Body of pancreas (tissue), 4 donors: ENCODE measurements around the gene KLF16. TPM values are rescaled to one million over a fixed set of nuclear protein-coding genes. Genes with fewer than 3 reads are reported as not detected.

Source experiments
- ATAC-seq: fragments of 150-250 bp; one replicate; pipeline ENCODE4 v1.9.1; 2016
- DNase-seq, 4 donors: peaks; one replicate each; pipeline ENCODE4 v3.0.0-alpha.2; 2019
- H3K27ac ChIP-seq, 4 donors: fragments of 200-600 bp; sonication (generic); 1 replicate in 3 of 4; 2 replicates in 1 of 4; pipeline versions ENCODE4 v1.5.1 to v1.6.1; 2016 to 2019; ENCODE audit warnings: mild to moderate bottlenecking in 1 of 4, mixed read lengths in 1 of 4, moderate library complexity in 1 of 4
- H3K27me3 ChIP-seq, 2 donors: fragments of 200-600 bp; sonication (generic); one replicate each; pipeline ENCODE4 v1.6.0; 2016; ENCODE audit warnings: mild to moderate bottlenecking in 1 of 2
- H3K36me3 ChIP-seq, 2 donors: fragments of 200-600 bp; sonication (generic); replicated peaks in 1 of 2; 2 replicates each; pipeline ENCODE4 v1.5.1; 2016; ENCODE audit warnings: low read depth in 2 of 2; ENCODE audit not compliant: insufficient read depth in 1 of 2
- H3K4me1 ChIP-seq: fragments of 200-600 bp; sonication (generic); one replicate; pipeline ENCODE4 v1.6.0; 2016
- H3K4me3 ChIP-seq, 2 donors: fragments of 200-600 bp; sonication (generic); 1 replicate in 1 of 2; 2 replicates in 1 of 2; pipeline ENCODE4 v1.5.1; 2016 to 2019
- H3K9me3 ChIP-seq, 3 donors: fragments of 200-600 bp; sonication (generic); 1 replicate in 2 of 3; 2 replicates in 1 of 3; pipeline ENCODE4 v1.5.1; 2016
- POLR2A ChIP-seq, 3 donors: fragments of 450-650 bp; IDR thresholded peaks; one replicate each; pipeline ENCODE4 v1.6.1; 2016; ENCODE audit warnings: antibody characterized with exemption in 3 of 3, mild to moderate bottlenecking in 2 of 3
- WGBS, 2 donors: methylation state at CpG; one replicate each; pipeline ENCODE4 v1.1.5; 2017; 5-methylcytosine and 5-hydroxymethylcytosine counted together
- intact Hi-C: fragments of 100-400 bp; cut with DNase I; formaldehyde crosslinking; loops from one replicate; pipeline ENCODE4 v1.15.1; 2023
- total RNA-seq, 2 donors: library from RNA; depleted of rRNA; stranded (reverse); fragments of >200 nt; gene quantifications; one replicate each; pipeline ENCODE4 v1.1.0, GENCODE V29; 2016
- TF ChIP-seq, protein P1 (sequence below), 7 experiments: fragments of 450-650 bp in 4 of 7; fragments of 200-600 bp in 3 of 7; sonication (generic) in 3 of 7; IDR thresholded peaks; one replicate each; pipeline ENCODE4 v1.5.1; 2016 to 2019; ENCODE audit warnings: antibody characterized with exemption in 7 of 7

Gene KLF16
- total RNA-seq, 2 donors from 2014 or later = 2.3 to 3.6 TPM

DNA sequence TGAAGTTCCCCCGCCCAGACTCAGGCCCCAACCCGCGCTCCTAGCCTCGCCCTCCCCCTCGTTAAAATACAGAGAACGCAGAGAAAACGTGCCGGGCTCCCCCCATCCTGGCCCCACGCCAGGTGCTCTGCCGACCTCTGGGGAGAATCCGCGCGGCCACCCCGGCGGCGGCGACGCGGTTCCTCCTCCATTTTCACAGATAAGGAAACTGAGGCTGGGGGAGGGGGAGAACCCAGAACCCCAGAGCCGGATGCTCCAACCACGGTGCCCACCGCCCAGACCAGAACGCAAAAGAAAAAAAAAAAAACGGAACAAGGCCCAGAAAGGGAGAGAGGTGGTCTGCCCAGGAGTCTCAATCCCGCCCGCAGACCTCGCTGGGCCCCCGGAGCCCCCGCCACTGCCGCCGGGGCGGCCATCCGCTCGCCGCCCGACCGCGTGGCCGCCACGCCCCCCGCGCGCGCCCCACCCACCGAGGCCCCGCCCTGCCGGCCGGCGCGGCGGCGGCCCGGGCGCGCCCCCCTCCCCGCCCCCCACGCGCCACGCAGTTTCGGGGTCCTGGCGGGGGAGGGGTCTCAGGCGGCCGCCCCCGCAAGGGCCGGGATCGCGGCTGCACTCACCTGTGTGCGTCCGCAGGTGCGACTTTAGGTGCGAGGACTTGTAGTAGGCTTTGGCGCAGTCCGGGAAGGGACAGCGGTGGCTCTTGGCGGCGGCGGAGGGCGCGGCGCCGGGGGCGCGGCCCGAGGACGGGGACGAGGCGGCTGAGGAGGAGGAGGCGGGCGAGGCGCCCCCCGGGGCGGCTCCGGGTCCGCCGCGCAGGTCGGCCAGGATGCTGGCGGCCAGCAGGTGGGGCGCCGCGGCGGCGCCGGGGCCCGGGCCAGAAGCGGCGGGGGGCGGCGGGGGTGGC is 703 bp downstream of the KLF16 start:
- H3K36me3 ChIP-seq = no peaks in the 10 kb centered on the region
- H3K27me3 ChIP-seq = no peaks in the 10 kb centered on the region
- ATAC-seq (peak; percentile 3), DNase-seq (peak in 2 of 4 donors; percentile 40 to 45)
- H3K27ac ChIP-seq = peak overlapping the region in 3 of 4 donors; percentile 48 to 80 (median 57)
- H3K4me1 ChIP-seq = peaks cover 54% of the 10 kb centered on the region
- WGBS, 2 donors = 1% methylated on average over 27 to 43 of the region's 109 CpGs
- no peak for TF ChIP-seq POLR2A (IDR thresholded peaks at IDR 0.05)
- TF ChIP-seq, protein P1, sequence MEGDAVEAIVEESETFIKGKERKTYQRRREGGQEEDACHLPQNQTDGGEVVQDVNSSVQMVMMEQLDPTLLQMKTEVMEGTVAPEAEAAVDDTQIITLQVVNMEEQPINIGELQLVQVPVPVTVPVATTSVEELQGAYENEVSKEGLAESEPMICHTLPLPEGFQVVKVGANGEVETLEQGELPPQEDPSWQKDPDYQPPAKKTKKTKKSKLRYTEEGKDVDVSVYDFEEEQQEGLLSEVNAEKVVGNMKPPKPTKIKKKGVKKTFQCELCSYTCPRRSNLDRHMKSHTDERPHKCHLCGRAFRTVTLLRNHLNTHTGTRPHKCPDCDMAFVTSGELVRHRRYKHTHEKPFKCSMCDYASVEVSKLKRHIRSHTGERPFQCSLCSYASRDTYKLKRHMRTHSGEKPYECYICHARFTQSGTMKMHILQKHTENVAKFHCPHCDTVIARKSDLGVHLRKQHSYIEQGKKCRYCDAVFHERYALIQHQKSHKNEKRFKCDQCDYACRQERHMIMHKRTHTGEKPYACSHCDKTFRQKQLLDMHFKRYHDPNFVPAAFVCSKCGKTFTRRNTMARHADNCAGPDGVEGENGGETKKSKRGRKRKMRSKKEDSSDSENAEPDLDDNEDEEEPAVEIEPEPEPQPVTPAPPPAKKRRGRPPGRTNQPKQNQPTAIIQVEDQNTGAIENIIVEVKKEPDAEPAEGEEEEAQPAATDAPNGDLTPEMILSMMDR (IDR thresholded peaks at IDR 0.05) = peak in 1 of 7 experiments; percentile 2
- H3K4me3 ChIP-seq = peak overlapping the region in 1 of 2 donors; percentile 42
- intact Hi-C loops = no loop called here
- no peaks in the 10 kb centered on the region for H3K9me3 ChIP-seq

DNA sequence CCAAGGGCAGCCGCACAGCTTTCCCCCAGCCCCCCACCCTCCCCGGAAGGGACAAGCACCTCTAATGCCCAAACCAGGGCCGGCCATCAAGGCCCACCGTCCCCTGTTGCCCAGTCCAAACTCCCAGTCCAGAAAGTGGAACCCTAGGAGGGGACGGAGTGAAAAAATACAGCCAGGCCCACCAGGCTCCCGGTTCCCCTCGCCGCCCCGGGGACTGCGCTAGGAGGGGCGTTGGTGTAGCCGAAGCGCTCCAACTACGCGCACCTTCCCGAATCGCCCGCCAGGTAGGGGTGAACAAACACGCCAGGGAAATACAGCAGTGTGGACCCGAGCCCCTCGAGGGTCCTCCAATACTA is 1.3 kb downstream of the KLF16 start:
- peak overlapping the region in 1 of 2 donors; percentile 42 for H3K4me3 ChIP-seq
- peaks cover 60% of the 10 kb centered on the region for H3K4me1 ChIP-seq
- no peak for ATAC-seq
- TF ChIP-seq POLR2A (IDR thresholded peaks at IDR 0.05) = no peak
- TF ChIP-seq, protein P1 (IDR thresholded peaks at IDR 0.05) = no peak
- WGBS, 2 donors = 8 to 20% methylated on average over 11 to 13 of the region's 21 CpGs
- DNase-seq = peak in 1 of 4 donors; percentile 12
- H3K27me3 ChIP-seq = no peaks in the 10 kb centered on the region
- intact Hi-C loops = no loop called here
- no peaks in the 10 kb centered on the region for H3K36me3 ChIP-seq
- H3K9me3 ChIP-seq = no peaks in the 10 kb centered on the region
- H3K27ac ChIP-seq = peak overlapping the region in 1 of 4 donors; percentile 38

DNA sequence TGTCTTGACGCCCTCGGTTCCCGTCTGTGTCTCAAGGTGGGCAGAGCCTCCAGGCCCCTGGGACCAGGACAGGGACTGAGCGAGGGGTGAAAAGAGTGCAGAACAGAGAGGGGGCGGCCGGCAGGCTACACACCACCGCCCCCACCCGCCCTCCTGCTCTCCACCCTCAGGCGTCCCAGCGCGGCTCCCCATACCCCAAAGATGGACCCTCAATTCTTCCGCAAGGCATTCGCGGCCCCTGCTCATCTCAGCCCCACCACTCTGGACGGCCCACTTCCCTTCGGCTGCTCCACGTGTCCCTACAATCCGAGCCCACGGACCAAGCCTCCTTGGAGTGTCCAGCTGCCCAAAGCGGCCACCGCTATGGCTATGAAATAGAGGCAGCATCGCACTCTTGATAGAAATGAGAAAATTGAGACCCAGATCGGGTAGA is 1.8 kb downstream of the KLF16 start:
- Histone ChIP-seq H3K4me3 (no peak overlapping the region), H3K36me3 (no peaks in the 10 kb centered on the region), H3K27me3 (no peaks in the 10 kb centered on the region), H3K4me1 (peaks cover 63% of the 10 kb centered on the region), H3K27ac (peak overlapping the region in 1 of 4 donors; percentile 38), H3K9me3 (no peaks in the 10 kb centered on the region)
- TF ChIP-seq POLR2A (IDR thresholded peaks at IDR 0.05) = no peak
- TF ChIP-seq, protein P1 (IDR thresholded peaks at IDR 0.05) = no peak
- intact Hi-C loops = no loop called here
- 61 to 65% methylated on average over 19 of the region's 23 CpGs for WGBS, 2 donors
- ATAC-seq = no peak
- DNase-seq = peak in 1 of 4 donors; percentile 15

DNA sequence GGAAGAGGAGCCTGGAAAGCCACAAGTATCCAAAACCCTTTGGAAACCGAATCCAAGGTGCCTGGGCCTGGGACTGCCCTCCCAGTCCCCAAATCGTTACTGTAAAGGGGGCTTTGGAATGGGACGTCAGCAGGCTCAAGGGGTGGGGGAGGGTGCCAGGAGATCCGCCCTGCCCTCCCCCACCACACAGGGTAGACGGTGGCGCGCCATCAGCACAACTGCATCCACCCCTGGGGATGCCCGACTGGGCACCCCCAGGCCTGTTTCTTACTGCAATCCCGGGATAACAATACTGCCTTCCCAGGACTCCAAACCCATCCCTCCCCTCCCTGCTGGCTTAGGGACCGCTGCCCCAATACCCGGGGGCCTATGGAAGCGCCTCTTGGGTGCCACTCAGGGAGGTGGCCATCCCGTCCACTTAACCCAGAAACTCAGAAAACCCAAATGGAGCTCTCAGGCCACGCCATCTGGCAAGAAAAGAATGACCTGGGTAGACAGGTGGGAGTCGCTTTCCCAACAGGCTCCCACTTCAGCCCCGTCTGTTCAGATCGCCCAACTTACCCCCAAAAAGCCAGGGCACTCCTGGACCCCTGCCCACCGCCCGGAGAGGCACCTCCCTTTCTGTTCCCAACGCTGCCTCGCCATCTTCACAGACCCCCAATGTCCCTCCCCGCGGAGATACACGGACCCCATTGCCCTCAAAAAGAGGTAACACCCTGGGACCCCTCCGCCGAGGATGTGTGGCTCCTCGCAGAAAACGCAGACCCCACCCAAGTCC is 2.4 kb downstream of the KLF16 start:
- peaks cover 69% of the 10 kb centered on the region for H3K4me1 ChIP-seq
- ATAC-seq = no peak
- no peak overlapping the region for H3K27ac ChIP-seq
- H3K4me3 ChIP-seq = no peak overlapping the region
- intact Hi-C loops = no loop called here
- 68 to 76% methylated on average over 19 to 25 of the region's 28 CpGs for WGBS, 2 donors
- no peaks in the 10 kb centered on the region for H3K27me3 ChIP-seq
- peak in 1 of 4 donors; percentile 18 for DNase-seq
- no peaks in the 10 kb centered on the region for H3K36me3 ChIP-seq
- TF ChIP-seq, protein P1 (IDR thresholded peaks at IDR 0.05) = no peak
- no peak for TF ChIP-seq POLR2A (IDR thresholded peaks at IDR 0.05)
- no peaks in the 10 kb centered on the region for H3K9me3 ChIP-seq
